Measurements from ENCODE around the gene LRRC31.
A peak's percentile ranks its signal among the peaks of the same experiment; 100 is the strongest.

LRRC31 gene

DNA sequence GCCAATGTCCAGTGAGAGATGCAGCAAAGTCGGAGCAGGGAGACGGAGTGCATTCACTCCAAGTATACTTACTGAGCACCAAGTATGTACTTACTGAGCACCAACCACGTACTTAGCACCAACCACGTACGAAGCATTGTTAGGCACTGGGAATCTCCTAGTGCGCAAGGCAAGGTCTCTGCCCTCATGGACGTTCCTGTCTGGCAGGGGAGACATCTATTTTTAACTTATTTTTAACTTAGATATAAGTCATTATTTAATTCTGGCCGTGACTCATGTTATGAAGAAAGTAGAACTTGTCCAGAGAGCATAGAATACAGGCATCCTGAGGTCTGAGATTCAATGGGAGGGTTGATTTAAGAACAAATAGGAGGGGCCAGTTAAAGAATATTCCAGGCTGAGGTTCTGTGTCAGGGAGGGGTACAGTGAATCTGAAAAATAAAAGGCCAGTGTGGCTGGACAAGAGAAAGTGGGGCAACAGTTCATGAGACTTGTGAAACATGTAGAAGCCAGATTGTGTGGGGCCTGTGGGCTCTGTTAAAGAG lies 9.3 kb upstream of the LRRC31 start:
- Mint-ChIP-seq H3K4me1 (ENCODE audit: low read depth) (no peaks in the 10 kb centered on the region), H3K9me3 (no peaks in the 10 kb centered on the region), H3K27ac (no peak overlapping the region), H3K4me3 (no peak overlapping the region), H3K27me3 (ENCODE audit: low read depth) (no peaks in the 10 kb centered on the region), H3K36me3 (ENCODE audit: low read depth) (no peaks in the 10 kb centered on the region)

GRCh38 chr3:169871129-169871886 lies 1.6 kb upstream of the LRRC31 start:
- Mint-ChIP-seq H3K36me3 (ENCODE audit: low read depth) (no peaks in the 10 kb centered on the region), H3K9me3 (no peaks in the 10 kb centered on the region), H3K4me1 (ENCODE audit: low read depth) (peaks cover 19% of the 10 kb centered on the region), H3K27me3 (ENCODE audit: low read depth) (no peaks in the 10 kb centered on the region), H3K4me3 (peak overlapping the region; percentile 22), H3K27ac (peak overlapping the region; percentile 5)

GRCh38 chr3:169868369-169868768 lies 1.4 kb downstream of the LRRC31 start:
- Mint-ChIP-seq H3K4me1 (ENCODE audit: low read depth) (peaks cover 36% of the 10 kb centered on the region), H3K36me3 (ENCODE audit: low read depth) (no peaks in the 10 kb centered on the region), H3K27me3 (ENCODE audit: low read depth) (no peaks in the 10 kb centered on the region), H3K27ac (no peak overlapping the region), H3K4me3 (no peak overlapping the region), H3K9me3 (no peaks in the 10 kb centered on the region)

DNA sequence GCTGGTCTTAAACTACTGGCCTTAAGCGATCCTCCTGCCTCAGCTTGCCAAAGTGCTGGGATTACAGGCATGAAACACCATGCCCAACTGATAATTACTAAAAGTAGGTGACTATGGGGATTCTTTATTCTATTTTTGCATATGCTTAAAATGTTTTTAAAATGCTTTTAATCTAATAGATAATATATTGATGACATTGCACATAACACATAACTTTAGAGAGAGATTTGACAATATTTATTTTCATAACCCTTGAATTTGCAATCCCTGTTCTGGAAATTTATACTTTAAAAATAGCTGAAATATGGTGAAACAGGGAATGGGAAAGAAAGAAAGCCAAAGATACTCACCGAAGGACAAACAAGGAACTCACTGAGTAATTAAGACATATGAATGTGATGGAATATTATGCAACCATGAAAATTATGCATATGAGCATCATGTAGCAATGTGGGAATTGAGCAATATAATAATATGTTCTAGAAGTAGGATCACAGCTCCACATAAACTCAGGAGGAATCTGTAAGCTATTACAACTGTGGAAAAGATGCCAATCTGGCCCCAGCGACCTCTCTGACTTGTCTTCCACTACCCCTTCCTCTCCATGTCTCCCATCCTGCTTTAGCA lies 2.0 kb downstream of the LRRC31 start:
- no peaks in the 10 kb centered on the region for H3K27me3 Mint-ChIP-seq (ENCODE audit: low read depth)
- H3K4me3 Mint-ChIP-seq: no peak overlapping the region
- no peaks in the 10 kb centered on the region for H3K36me3 Mint-ChIP-seq (ENCODE audit: low read depth)
- H3K4me1 Mint-ChIP-seq (ENCODE audit: low read depth): peaks cover 36% of the 10 kb centered on the region
- no peak overlapping the region for H3K27ac Mint-ChIP-seq
- H3K9me3 Mint-ChIP-seq: no peaks in the 10 kb centered on the region

- peaks cover 24% of the 10 kb centered on the region for H3K4me1 Mint-ChIP-seq (ENCODE audit: low read depth)
- H3K36me3 Mint-ChIP-seq (ENCODE audit: low read depth): no peaks in the 10 kb centered on the region
- no peak overlapping the region for H3K4me3 Mint-ChIP-seq
- H3K27ac Mint-ChIP-seq: peak overlapping the region; percentile 14
- H3K9me3 Mint-ChIP-seq: no peaks in the 10 kb centered on the region
- peaks cover 6% of the 10 kb centered on the region for H3K27me3 Mint-ChIP-seq (ENCODE audit: low read depth)
These were observed 4.5 kb downstream of the LRRC31 start for GRCh38 chr3:169865176-169865767.

DNA sequence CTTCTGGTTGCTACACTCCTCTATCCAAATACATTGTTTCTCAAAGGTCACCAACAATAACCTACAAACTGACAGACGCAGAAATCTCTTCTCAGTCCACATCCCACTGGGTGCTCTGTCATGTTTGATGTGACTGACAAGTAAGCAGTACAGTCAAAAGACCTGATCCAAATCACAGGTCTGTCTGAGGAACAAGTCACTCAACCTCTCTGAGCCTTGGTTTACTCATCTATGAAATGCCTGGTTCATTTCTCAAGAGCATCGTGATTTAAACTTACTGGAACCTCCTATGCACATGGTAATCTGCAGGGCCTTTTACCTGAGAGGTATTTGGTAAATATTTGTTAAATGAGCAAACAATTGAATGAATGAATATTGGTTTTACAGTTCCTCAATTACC lies 5.5 kb downstream of the LRRC31 start:
- Mint-ChIP-seq H3K27ac (no peak overlapping the region), H3K4me1 (ENCODE audit: low read depth) (peaks cover 18% of the 10 kb centered on the region), H3K36me3 (ENCODE audit: low read depth) (no peaks in the 10 kb centered on the region), H3K4me3 (no peak overlapping the region), H3K9me3 (no peaks in the 10 kb centered on the region), H3K27me3 (ENCODE audit: low read depth) (peaks cover 6% of the 10 kb centered on the region)

DNA sequence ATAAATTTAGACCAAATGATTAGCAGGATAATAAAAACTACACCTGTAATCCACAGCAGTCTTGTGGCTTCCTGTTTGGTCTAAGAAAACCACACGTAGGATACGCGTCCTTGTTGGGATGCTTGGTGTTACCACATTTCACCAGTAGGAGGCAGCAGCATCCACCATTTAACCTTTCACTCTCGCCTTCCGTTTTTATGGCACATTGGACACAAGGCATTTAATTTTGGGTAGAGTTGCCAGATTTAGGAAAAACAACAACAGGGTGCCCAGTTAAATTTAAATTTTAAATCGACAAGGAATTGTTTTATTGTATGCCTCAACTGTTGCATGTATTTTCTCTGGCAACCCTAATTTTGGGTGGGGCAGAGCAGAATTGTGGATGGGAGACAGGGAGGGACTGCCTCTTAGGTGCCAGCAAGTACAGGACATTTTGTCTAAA lies 6.3 kb downstream of the LRRC31 start:
- Mint-ChIP-seq H3K27ac (no peak overlapping the region), H3K4me3 (no peak overlapping the region), H3K36me3 (ENCODE audit: low read depth) (no peaks in the 10 kb centered on the region), H3K9me3 (no peaks in the 10 kb centered on the region), H3K27me3 (ENCODE audit: low read depth) (peaks cover 9% of the 10 kb centered on the region), H3K4me1 (ENCODE audit: low read depth) (peaks cover 18% of the 10 kb centered on the region)

DNA sequence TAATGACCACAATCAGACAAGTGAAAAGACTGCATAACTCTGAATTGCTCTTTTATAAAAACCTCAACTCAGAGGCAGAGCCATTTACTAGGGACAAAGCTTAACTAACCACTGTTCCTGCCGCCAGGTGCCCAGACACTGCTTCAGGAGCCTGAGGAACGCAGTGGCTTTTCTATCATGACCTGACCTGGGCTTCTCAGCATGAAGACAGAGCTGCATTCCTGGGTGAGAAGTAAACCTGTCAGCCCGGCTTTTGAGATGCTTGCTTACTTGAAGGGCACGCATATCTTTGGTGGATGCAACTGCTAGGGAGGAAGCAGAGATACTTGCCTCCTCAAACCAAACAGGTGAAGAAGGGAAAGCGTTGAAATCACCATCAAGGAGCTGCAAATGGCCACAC lies 7.9 kb downstream of the LRRC31 start:
- Mint-ChIP-seq H3K27me3 (ENCODE audit: low read depth) (peaks cover 15% of the 10 kb centered on the region), H3K4me1 (ENCODE audit: low read depth) (peaks cover 18% of the 10 kb centered on the region), H3K9me3 (no peaks in the 10 kb centered on the region), H3K4me3 (no peak overlapping the region), H3K27ac (no peak overlapping the region), H3K36me3 (ENCODE audit: low read depth) (no peaks in the 10 kb centered on the region)

DNA sequence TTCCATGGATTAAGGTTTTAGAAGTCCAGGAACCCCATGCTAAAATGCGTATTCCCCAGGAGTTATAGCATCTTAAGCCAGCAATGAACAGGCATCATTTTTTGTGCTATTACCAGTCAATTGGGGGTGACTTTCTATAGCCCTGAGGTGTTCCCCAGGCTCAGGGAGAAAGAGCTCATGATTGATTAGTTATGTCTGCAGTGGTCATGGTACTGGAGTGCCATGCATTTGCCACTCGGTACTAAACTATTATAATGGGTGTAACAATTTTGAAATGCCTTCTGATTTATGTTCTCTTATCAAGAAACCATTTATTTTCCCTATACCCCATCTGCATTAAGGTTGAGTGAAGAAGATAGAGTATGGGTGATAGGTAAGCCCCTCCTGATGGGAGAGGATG lies 11.9 kb downstream of the LRRC31 start:
- Mint-ChIP-seq H3K27me3 (ENCODE audit: low read depth) (peaks cover 34% of the 10 kb centered on the region), H3K4me1 (ENCODE audit: low read depth) (no peaks in the 10 kb centered on the region), H3K36me3 (ENCODE audit: low read depth) (no peaks in the 10 kb centered on the region), H3K9me3 (no peaks in the 10 kb centered on the region), H3K27ac (no peak overlapping the region), H3K4me3 (no peak overlapping the region)

- peaks cover 29% of the 10 kb centered on the region for H3K27me3 Mint-ChIP-seq (ENCODE audit: low read depth)
- H3K36me3 Mint-ChIP-seq (ENCODE audit: low read depth): no peaks in the 10 kb centered on the region
- no peak overlapping the region for H3K4me3 Mint-ChIP-seq
- no peak overlapping the region for H3K27ac Mint-ChIP-seq
- H3K9me3 Mint-ChIP-seq: no peaks in the 10 kb centered on the region
- H3K4me1 Mint-ChIP-seq (ENCODE audit: low read depth): no peaks in the 10 kb centered on the region
These were observed 14.2 kb downstream of the LRRC31 start for GRCh38 chr3:169855514-169855913.

DNA sequence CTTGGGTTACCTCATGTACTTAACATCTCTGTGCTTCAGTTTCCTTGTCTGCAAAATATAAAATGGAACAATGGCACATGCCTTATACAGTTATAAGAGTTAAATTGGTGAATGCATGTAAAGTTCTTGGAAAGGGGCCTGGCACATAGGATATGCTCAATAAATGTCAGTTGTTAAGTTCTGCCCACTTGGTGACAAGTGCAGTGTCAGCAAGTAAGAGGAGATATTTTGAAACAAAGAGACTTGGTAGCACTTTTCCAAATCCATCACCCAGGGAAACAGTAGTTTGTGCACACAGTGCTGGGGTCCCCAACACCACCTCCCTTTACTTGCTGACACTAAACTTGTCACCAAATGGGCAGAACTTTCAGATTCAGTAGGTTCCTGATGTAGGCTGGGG lies 19.1 kb downstream of the LRRC31 start:
- Mint-ChIP-seq H3K27ac (no peak overlapping the region), H3K27me3 (ENCODE audit: low read depth) (peaks cover 20% of the 10 kb centered on the region), H3K4me3 (no peak overlapping the region), H3K4me1 (ENCODE audit: low read depth) (no peaks in the 10 kb centered on the region), H3K36me3 (ENCODE audit: low read depth) (no peaks in the 10 kb centered on the region), H3K9me3 (no peaks in the 10 kb centered on the region)

GRCh38 chr3:169848741-169849140 lies 21.0 kb downstream of the LRRC31 start:
- Mint-ChIP-seq H3K4me1 (ENCODE audit: low read depth) (no peaks in the 10 kb centered on the region), H3K4me3 (no peak overlapping the region), H3K27ac (no peak overlapping the region), H3K27me3 (ENCODE audit: low read depth) (peaks cover 9% of the 10 kb centered on the region), H3K36me3 (ENCODE audit: low read depth) (no peaks in the 10 kb centered on the region), H3K9me3 (no peaks in the 10 kb centered on the region)

- H3K9me3 Mint-ChIP-seq: no peaks in the 10 kb centered on the region
- no peak overlapping the region for H3K27ac Mint-ChIP-seq
- H3K27me3 Mint-ChIP-seq (ENCODE audit: low read depth): peaks cover 10% of the 10 kb centered on the region
- no peaks in the 10 kb centered on the region for H3K36me3 Mint-ChIP-seq (ENCODE audit: low read depth)
- no peaks in the 10 kb centered on the region for H3K4me1 Mint-ChIP-seq (ENCODE audit: low read depth)
- no peak overlapping the region for H3K4me3 Mint-ChIP-seq
These were observed 21.8 kb downstream of the LRRC31 start for GRCh38 chr3:169847896-169848295.

DNA sequence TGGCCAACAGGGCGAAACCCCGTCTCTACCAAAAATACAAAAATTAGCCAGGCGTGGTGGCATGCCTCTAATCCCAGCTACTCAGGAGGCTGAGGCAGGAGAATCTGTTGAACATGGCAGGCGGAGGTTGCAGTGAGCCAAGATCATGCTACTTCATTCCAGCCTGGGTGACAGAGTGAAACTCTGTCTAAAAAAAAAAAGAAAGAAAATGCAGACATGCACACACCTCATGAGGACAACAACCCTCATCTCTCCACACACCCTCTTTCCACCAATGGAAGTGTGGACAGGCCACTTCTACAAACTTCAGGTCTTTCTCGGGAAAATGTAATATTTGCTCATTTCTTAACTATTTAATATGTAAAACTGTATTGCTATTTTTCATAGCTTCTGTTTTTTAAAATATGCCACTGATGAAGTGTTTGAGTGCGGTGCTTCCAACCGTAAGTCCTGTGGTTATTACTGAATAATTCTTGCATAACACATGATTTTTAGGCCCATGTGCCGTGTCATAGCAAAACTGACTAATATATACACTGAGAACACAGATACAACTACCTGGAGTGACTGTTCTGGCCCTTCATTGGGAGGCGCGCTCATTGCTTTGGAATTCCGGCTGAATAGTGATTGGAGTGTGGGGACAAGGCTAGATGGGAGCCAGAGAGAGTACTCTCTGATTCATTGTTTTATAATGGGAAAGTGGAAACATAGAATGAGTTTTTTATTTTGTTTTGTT lies 23.1 kb downstream of the LRRC31 start:
- no peaks in the 10 kb centered on the region for H3K4me1 Mint-ChIP-seq (ENCODE audit: low read depth)
- H3K36me3 Mint-ChIP-seq (ENCODE audit: low read depth): no peaks in the 10 kb centered on the region
- H3K4me3 Mint-ChIP-seq: no peak overlapping the region
- H3K9me3 Mint-ChIP-seq: no peaks in the 10 kb centered on the region
- H3K27ac Mint-ChIP-seq: no peak overlapping the region
- H3K27me3 Mint-ChIP-seq (ENCODE audit: low read depth): peaks cover 12% of the 10 kb centered on the region

Measured in T-helper 1 cell treated with Interleukin-12 subunit alpha and Interleukin-12 subunit beta and Interleukin-4 antibody, amounts not matched to agents 30 μg/mL and 1 μg/mL, for 36 hours (primary cell).